Ovary (tissue), 9 donors: ENCODE measurements around the gene HIVEP3. TPM values are rescaled to one million over a fixed set of nuclear protein-coding genes. Genes with fewer than 3 reads are reported as not detected.

ENCODE experiments used
- DNase-seq, 5 donors: peaks; one replicate each; pipeline ENCODE4 v3.0.0-alpha.2; 2019 to 2020
- H3K27ac ChIP-seq, 2 donors: fragments of 200-600 bp; one replicate each; pipeline versions ENCODE4 v1.5.1 to v1.8.0; 2019 to 2022
- H3K27me3 ChIP-seq: fragments of 200-600 bp; one replicate; pipeline ENCODE4 v1.8.0; 2022
- H3K36me3 ChIP-seq: fragments of 200-600 bp; sonication (generic); one replicate; pipeline ENCODE4 v1.5.1; 2019
- H3K4me1 ChIP-seq: one replicate; pipeline ENCODE4 v1.8.1; 2013; ENCODE audit warnings: mild to moderate bottlenecking, moderate library complexity; ENCODE audit not compliant: insufficient read depth
- H3K4me3 ChIP-seq: fragments of 200-600 bp; sonication (generic); one replicate; pipeline ENCODE4 v1.5.1; 2017
- H3K9me3 ChIP-seq, 2 donors: fragments of 200-600 bp in 1 of 2; sonication (generic) in 1 of 2; one replicate each; pipeline versions ENCODE4 v1.5.1 to v1.8.1; 2013 to 2019; ENCODE audit warnings: mild to moderate bottlenecking in 1 of 2, moderate library complexity in 1 of 2
- CTCF ChIP-seq, 3 donors: fragments of 450-650 bp in 2 of 3; fragments of 200-600 bp in 1 of 3; IDR thresholded peaks; one replicate each; pipeline versions ENCODE4 v1.5.1 to v1.8.0; 2016 to 2022; ENCODE audit warnings: antibody characterized with exemption in 3 of 3, mild to moderate bottlenecking in 1 of 3
- EP300 ChIP-seq: sonication (generic); formaldehyde crosslinking; IDR thresholded peaks from one replicate; pipeline ENCODE4 v1.6.1; 2017; ENCODE audit warnings: antibody characterized with exemption
- POLR2A ChIP-seq: fragments of 450-650 bp; IDR thresholded peaks from one replicate; pipeline ENCODE4 v1.6.1; 2017; ENCODE audit warnings: antibody characterized with exemption, mild to moderate bottlenecking, moderate library complexity
- WGBS, 3 donors: extraction: QIAGEN DNeasy Blood & Tissue Kit in 1 of 3; methylation state at CpG; one replicate each; pipeline versions ENCODE4 v1.1.5 to v1.1.7; 2013 to 2017; 5-methylcytosine and 5-hydroxymethylcytosine counted together
- intact Hi-C, 4 donors: fragments of 100-400 bp; cut with DNase I; formaldehyde crosslinking; loops; one replicate each; pipeline versions ENCODE4 v1.11.0 to v1.15.1; 2022 to 2023
- polyA plus RNA-seq, 2 donors: library from polyadenylated mRNA; stranded (reverse); fragments of 200-250 nt in 1 of 2; fragments of 350-450 nt in 1 of 2; fragmentation: Illumina TruSeq in 1 of 2; extraction: RNeasy Lipid Tissue Mini Kit (QIAGEN cat#74804) in 1 of 2; gene quantifications; one replicate each; pipeline ENCODE4 v1.2.3, GENCODE V29; 2013 to 2014
- total RNA-seq, 7 donors: library from RNA; depleted of rRNA in 2 of 7; stranded (reverse); fragments of >200 nt in 2 of 7; fragmentation: NEBNext Ultra II Directional in 3 of 7; extraction: Animal tissue kit (Norgen Biotek cat#: 25700) in 3 of 7; gene quantifications; one replicate each; pipeline versions ENCODE4 v1.1.0 to v1.2.4, GENCODE V29; 2016 to 2023
- donor health status: DM: no; HTN: no; CAD: no; lungs with moderate emphysema.
- donor health status: DM: no; HTN: no; CAD: no.
- donor health status: Bipolar disorder and iron deficiency.
- donor health status: DM: yes; HTN: yes; CAD: no.
- donor health status: DM: no; HTN: no; CAD: no.
- donor health status: DM: yes; HTN: yes; CAD: no.

HIVEP3 gene
- total and polyA plus RNA-seq, 9 donors = 3.0 to 7.5 (median 5.2) TPM

GRCh38 chr1:41853907-41854306 is 64.8 kb downstream of the HIVEP3 start:
- Histone ChIP-seq H3K9me3 (no peaks in the 10 kb centered on the region), H3K36me3 (no peaks in the 10 kb centered on the region), H3K27me3 (no peaks in the 10 kb centered on the region), H3K27ac (no peak overlapping the region), H3K4me1 (peaks cover 5% of the 10 kb centered on the region), H3K4me3 (no peak overlapping the region)
- TF ChIP-seq POLR2A (no peak), EP300 (no peak), CTCF (IDR thresholded peaks at IDR 0.05) (no peak)
- intact Hi-C loops = no loop called here
- WGBS, 3 donors = 91 to 94% (median 93%) methylated on average over 6 of the region's 6 CpGs
- DNase-seq = no peak

DNA sequence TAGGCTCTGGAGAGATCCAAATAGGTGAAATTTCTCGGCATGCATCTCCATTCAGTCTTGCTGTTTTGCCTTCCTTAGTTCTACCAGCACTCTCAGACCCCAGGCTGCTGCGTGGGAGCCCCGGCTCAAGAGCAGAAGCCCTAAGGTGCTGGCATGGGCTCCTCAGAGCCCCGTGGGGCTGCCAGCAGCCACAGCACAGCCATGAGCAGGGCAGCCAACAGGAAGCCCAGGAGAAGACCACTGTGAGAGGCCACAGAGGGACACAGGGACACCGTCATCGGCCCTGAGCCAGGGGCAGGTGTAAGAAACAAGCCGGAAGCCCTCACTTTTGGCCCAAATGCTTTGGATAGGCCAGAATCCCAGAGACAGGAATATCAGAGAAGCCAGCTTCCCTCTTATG is 66.6 kb downstream of the HIVEP3 start:
- 93 to 95% (median 95%) methylated on average over 7 of the region's 7 CpGs for WGBS, 3 donors
- peaks cover 5% of the 10 kb centered on the region for H3K4me1 ChIP-seq
- no peak for TF ChIP-seq EP300
- TF ChIP-seq CTCF (IDR thresholded peaks at IDR 0.05) = no peak
- no peak for TF ChIP-seq POLR2A
- no peak for DNase-seq
- intact Hi-C loops = no loop called here
- no peak overlapping the region for H3K27ac ChIP-seq
- H3K27me3 ChIP-seq = no peaks in the 10 kb centered on the region
- no peaks in the 10 kb centered on the region for H3K36me3 ChIP-seq
- H3K9me3 ChIP-seq = no peaks in the 10 kb centered on the region
- H3K4me3 ChIP-seq = no peak overlapping the region

DNA sequence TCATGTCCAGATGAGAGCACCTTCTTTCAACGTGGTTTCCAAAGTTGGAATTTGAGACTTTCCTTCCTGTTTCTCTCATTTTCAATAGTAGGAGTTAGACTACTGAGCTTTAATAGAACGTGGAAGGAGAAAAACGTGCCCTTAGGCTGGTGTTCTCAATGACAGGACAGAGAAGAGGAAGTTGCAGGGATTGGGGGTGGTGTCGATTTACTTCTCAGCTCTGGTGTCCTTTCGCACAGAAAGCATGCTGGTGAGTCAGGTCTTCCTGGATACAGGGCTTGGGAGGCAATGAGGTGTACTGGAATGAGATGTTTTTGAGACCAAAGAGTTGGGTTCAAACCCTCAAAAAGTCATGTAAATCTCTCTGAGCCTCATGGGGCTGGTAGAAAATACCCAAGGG is 67.1 kb downstream of the HIVEP3 start:
- no peak overlapping the region for H3K4me3 ChIP-seq
- intact Hi-C loops = no loop called here
- no peak for DNase-seq
- H3K9me3 ChIP-seq = no peaks in the 10 kb centered on the region
- no peak overlapping the region for H3K27ac ChIP-seq
- peaks cover 2% of the 10 kb centered on the region for H3K4me1 ChIP-seq
- TF ChIP-seq EP300 (no peak), CTCF (IDR thresholded peaks at IDR 0.05) (no peak), POLR2A (no peak)
- H3K27me3 ChIP-seq = no peaks in the 10 kb centered on the region
- H3K36me3 ChIP-seq = no peaks in the 10 kb centered on the region
- 89 to 92% (median 91%) methylated on average over 5 of the region's 5 CpGs for WGBS, 3 donors

- H3K27ac ChIP-seq = no peak overlapping the region
- intact Hi-C loops = no loop called here
- no peaks in the 10 kb centered on the region for H3K9me3 ChIP-seq
- no peak for DNase-seq
- no peaks in the 10 kb centered on the region for H3K4me1 ChIP-seq
- H3K4me3 ChIP-seq = no peak overlapping the region
- WGBS, 3 donors = 66 to 81% (median 78%) methylated on average over 2 of the region's 2 CpGs
- H3K36me3 ChIP-seq = no peaks in the 10 kb centered on the region
- H3K27me3 ChIP-seq = no peaks in the 10 kb centered on the region
- TF ChIP-seq POLR2A (no peak), EP300 (no peak), CTCF (IDR thresholded peaks at IDR 0.05) (no peak)
Observed at GRCh38 chr1:41850029-41850428, 68.7 kb downstream of the HIVEP3 start.
